Measurements from ENCODE around the gene C19orf25. TPM values are rescaled to one million over a fixed set of nuclear protein-coding genes. Genes with fewer than 3 reads are reported as not detected.

The C19orf25 gene
- total RNA-seq, 1 experiment from 2014 or later = 35.0 TPM

DNA sequence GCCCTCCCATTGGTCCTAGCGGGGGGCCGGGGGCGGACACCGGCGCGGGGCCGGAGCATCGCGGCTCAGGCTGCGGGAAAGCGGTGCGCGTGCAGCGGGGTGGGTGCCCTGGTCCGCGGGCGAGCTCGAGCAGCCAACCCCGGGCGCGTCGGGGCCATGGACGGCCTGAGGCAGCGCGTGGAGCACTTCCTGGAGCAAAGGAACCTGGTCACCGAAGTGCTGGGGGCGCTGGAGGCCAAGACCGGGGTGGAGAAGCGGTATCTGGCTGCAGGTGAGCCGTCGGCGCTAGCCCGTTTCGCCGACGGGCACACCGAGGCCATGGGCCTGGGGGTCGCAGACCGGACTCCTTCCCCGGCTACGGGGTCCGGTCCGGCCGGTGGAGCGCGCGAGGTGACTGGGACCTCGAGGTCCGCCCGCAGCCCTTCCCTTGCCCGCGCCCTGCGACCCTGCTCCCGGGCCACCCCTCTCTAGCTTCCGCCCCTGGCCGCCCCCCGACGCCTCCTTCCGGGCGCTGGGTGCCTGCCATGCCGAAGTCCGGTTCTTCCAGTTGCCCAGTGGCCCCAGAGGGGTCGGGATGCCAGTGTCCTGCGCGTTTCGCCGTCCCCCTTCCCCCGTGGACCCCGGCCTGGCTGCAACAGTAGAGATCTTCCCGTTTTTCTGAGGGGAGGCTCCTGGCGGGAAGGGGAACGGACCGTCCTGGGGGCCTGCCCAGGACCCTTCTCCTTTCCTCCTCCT is 12.3 kb upstream of the C19orf25 start, which contains the start of gene REEP6:
Gene REEP6, plus strand, starts transcription at position 68 of the 735 bp plus-strand sequence. Its CDS starts 89 bp downstream, at position 157.
- H3K9me3 ChIP-seq (ENCODE audit: low read depth, low read length, poor library complexity, severe bottlenecking) = no peaks in the 10 kb centered on the region
- H3K4me3 ChIP-seq (ENCODE audit: low read depth, low read length, poor library complexity, severe bottlenecking) = peak within 1 kb of the TSS; percentile 56
- no peaks in the 10 kb centered on the region for H3K36me3 ChIP-seq (ENCODE audit: insufficient read depth, low read length, poor library complexity, severe bottlenecking)
- ChIA-PET POLR2A (ENCODE audit: low non-redundant PET) (interaction anchor here (0.7 kb wide), 2 partner anchors 41 to 77 kb away, joined by 6 to 13 read pairs; no protein-coding TSS in a partner anchor), CTCF (interaction anchor here (0.6 to 1.0 kb wide), 4 partner anchors 37 to 181 kb away, joined by 3 to 19 read pairs (median 5); no protein-coding TSS in a partner anchor)
- no peak for DNase-seq (ENCODE audit: low spot score)
- peaks cover 11% of the 10 kb centered on the region for H3K4me1 ChIP-seq (ENCODE audit: insufficient read depth, low read length, poor library complexity, severe bottlenecking)
- intact Hi-C loops (cut with micrococcal nuclease; ENCODE audit: unreplicated experiment) = no loop called here
- BruUV-seq (replicated peaks) = no TSS peak
- no peaks in the 10 kb centered on the region for H3K27me3 ChIP-seq (replicated peaks; ENCODE audit: insufficient read depth, low read depth, low read length, poor library complexity)
- peak within 1 kb of the TSS; percentile 83 for H3K27ac ChIP-seq (ENCODE audit: low read depth, low read length, poor library complexity, severe bottlenecking)
- TF ChIP-seq, protein P1, sequence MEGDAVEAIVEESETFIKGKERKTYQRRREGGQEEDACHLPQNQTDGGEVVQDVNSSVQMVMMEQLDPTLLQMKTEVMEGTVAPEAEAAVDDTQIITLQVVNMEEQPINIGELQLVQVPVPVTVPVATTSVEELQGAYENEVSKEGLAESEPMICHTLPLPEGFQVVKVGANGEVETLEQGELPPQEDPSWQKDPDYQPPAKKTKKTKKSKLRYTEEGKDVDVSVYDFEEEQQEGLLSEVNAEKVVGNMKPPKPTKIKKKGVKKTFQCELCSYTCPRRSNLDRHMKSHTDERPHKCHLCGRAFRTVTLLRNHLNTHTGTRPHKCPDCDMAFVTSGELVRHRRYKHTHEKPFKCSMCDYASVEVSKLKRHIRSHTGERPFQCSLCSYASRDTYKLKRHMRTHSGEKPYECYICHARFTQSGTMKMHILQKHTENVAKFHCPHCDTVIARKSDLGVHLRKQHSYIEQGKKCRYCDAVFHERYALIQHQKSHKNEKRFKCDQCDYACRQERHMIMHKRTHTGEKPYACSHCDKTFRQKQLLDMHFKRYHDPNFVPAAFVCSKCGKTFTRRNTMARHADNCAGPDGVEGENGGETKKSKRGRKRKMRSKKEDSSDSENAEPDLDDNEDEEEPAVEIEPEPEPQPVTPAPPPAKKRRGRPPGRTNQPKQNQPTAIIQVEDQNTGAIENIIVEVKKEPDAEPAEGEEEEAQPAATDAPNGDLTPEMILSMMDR (conservative IDR thresholded peaks at IDR 0.05; ENCODE audit: low read depth, low read length) = no peak
- no peak for TF ChIP-seq EZH2 (IDR thresholded peaks at IDR 0.05; ENCODE audit: borderline replicate concordance, low read depth, low read length, poor library complexity, severe bottlenecking)

GRCh38 chr19:1490311-1491113 is 11.5 kb upstream of the C19orf25 start, which contains the start of gene PCSK4:
Gene PCSK4, minus strand, starts transcription at chr19:1490350. Its CDS starts 4 bp downstream, at chr19:1490346.
- peak; percentile 98 for DNase-seq (ENCODE audit: low spot score)
- Histone ChIP-seq H3K27ac (ENCODE audit: low read depth, low read length, poor library complexity, severe bottlenecking) (peak within 1 kb of the TSS; percentile 83), H3K9me3 (ENCODE audit: low read depth, low read length, poor library complexity, severe bottlenecking) (no peaks in the 10 kb centered on the region), H3K36me3 (ENCODE audit: insufficient read depth, low read length, poor library complexity, severe bottlenecking) (no peaks in the 10 kb centered on the region), H3K27me3 (replicated peaks; ENCODE audit: insufficient read depth, low read depth, low read length, poor library complexity) (no peaks in the 10 kb centered on the region), H3K4me1 (ENCODE audit: insufficient read depth, low read length, poor library complexity, severe bottlenecking) (peaks cover 11% of the 10 kb centered on the region), H3K4me3 (ENCODE audit: low read depth, low read length, poor library complexity, severe bottlenecking) (peak within 1 kb of the TSS; percentile 56)
- BruUV-seq (replicated peaks) = no TSS peak
- CTCF ChIA-PET = interaction anchor here (0.6 to 1.0 kb wide), 4 partner anchors 36 to 181 kb away, joined by 3 to 19 read pairs (median 5); no protein-coding TSS in a partner anchor
- POLR2A ChIA-PET (ENCODE audit: low non-redundant PET) = interaction anchor here (0.6 to 0.7 kb wide), 4 partner anchors 40 to 222 kb away, joined by 3 to 13 read pairs (median 4); partner anchors contain the start of gene CIRBP
- intact Hi-C loops (cut with micrococcal nuclease; ENCODE audit: unreplicated experiment) = no loop called here
- TF ChIP-seq, protein P1 (conservative IDR thresholded peaks at IDR 0.05; ENCODE audit: low read depth, low read length) = no peak
- no peak for TF ChIP-seq EZH2 (IDR thresholded peaks at IDR 0.05; ENCODE audit: borderline replicate concordance, low read depth, low read length, poor library complexity, severe bottlenecking)

DNA sequence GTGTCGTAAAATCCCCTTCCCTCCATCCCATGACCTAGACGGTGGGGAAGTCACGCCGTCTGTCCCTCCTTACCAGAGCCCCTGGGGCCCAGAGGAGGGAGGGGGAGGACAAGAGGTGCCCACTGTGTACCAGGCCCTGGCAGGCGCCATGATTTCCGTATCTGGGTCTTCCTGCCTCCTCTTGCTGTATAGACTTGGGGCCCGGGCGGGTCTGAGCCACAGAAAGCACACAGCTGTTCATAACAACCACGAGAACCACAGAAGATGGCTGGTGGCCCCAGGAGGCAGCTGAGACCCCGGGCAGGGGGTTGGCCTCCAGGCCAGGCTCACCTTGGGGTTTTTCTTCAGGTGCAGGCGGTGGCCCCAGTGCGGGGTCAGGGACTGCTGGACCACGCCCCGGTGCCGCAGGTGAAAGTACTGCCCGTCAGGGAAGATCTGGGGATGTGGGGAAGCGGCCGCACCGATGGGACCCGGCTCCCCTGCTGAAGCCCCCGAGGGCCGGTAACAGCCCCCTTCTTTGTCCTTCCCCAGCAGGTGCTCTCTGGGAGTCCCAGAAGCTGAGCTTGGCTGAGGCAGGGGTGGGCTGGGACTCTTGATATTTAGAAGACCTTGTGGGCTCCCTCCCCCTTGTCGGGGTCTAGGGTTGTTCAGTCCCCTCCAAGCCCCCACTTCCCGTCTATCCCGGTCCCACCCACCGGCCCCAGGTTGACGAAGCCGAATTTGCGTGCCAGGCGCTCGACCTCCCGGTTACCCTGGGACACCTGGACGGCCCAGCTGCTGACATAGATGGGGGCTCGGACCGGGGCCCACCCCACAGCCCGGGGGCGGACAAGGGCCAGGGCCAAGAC is 10.7 kb upstream of the C19orf25 start:
- H3K9me3 ChIP-seq (ENCODE audit: low read depth, low read length, poor library complexity, severe bottlenecking) = no peaks in the 10 kb centered on the region
- intact Hi-C loops (cut with micrococcal nuclease; ENCODE audit: unreplicated experiment) = no loop called here
- ChIA-PET CTCF (no interaction called here), POLR2A (ENCODE audit: low non-redundant PET) (no interaction called here)
- H3K27me3 ChIP-seq (replicated peaks; ENCODE audit: insufficient read depth, low read depth, low read length, poor library complexity) = no peaks in the 10 kb centered on the region
- TF ChIP-seq, protein P1 (conservative IDR thresholded peaks at IDR 0.05; ENCODE audit: low read depth, low read length) = no peak
- no peak for TF ChIP-seq EZH2 (IDR thresholded peaks at IDR 0.05; ENCODE audit: borderline replicate concordance, low read depth, low read length, poor library complexity, severe bottlenecking)
- no TSS peak for BruUV-seq (replicated peaks)
- H3K4me3 ChIP-seq (ENCODE audit: low read depth, low read length, poor library complexity, severe bottlenecking) = peak overlapping the region; percentile 56
- H3K4me1 ChIP-seq (ENCODE audit: insufficient read depth, low read length, poor library complexity, severe bottlenecking) = peaks cover 11% of the 10 kb centered on the region
- H3K36me3 ChIP-seq (ENCODE audit: insufficient read depth, low read length, poor library complexity, severe bottlenecking) = no peaks in the 10 kb centered on the region
- peak overlapping the region; percentile 83 for H3K27ac ChIP-seq (ENCODE audit: low read depth, low read length, poor library complexity, severe bottlenecking)
- DNase-seq (ENCODE audit: low spot score) = no peak
